GM19328 (cell line): ENCODE data around the gene DAB1.

Experiments
- ATAC-seq: cut with Tn5 transposase; IDR thresholded peaks from one replicate; pipeline ENCODE4 v1.9.1; 2021; ENCODE audit warnings: mild to moderate bottlenecking, moderate library complexity; ENCODE audit not compliant: unreplicated experiment

Gene DAB1

GRCh38 chr1:57423656-57424211, at the start of gene DAB1:
Gene DAB1 (minus strand): TSS chr1:57424060. CDS start chr1:57291030, 133,030 bp downstream.
- no peak for ATAC-seq

DNA sequence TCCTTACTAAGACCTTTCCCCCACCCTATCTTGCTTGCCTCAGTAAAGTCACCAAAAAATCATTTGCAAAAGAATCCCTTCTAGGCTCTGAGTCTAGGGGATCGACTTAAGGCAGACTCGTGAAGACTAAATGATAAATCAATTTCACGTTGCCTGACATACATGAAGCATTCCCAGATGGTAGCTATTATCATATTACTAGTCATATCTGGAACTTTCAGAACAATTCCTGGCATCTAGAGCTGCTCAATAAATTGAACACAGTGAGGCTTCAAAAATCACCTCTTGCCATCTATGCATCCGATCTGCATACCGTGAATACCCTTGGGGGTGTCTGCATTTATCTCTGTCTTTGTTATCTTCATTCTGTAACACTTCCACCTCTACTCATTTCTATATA, 49.6 kb upstream of the DAB1 start:
- ATAC-seq = no peak

DNA sequence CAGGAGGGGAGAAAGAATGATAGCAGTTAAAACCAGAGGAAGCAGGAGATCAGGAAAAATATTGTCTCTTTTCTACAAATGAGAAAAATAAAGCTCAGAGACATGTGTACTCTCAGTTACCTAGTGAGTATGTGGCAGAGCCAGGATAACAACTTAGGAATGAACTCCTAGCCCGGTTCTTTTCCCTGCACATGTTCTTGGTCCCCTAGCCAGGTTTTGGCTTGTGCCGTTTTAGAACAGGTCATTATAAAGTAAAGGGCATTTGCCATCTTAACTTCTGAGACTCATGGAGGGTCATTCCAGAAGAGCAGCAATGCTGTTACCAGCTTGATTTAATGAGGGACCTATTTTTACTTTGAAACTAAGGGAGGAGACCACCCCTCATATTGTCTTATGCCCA, 48.1 kb upstream of the DAB1 start:
- ATAC-seq = no peak

DNA sequence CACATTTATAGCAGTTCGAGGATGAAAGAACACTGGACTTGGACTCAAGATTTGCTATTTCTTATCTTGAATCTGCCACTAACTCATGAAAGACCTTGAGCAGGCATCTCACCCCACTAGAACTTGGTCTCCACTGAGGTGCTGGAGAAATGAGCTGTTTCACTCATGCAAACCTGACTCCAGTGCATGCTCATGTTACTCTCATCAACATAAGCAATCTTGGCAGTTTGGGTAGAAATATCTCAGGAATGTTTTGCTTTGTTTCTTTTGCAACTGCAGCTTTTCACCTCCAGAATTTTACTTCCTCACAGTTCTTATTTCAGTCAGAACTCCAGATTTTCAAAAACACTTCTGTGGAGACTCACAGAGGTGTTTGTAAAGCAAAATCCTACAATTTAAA, 46.2 kb upstream of the DAB1 start:
- ATAC-seq = no peak

DNA sequence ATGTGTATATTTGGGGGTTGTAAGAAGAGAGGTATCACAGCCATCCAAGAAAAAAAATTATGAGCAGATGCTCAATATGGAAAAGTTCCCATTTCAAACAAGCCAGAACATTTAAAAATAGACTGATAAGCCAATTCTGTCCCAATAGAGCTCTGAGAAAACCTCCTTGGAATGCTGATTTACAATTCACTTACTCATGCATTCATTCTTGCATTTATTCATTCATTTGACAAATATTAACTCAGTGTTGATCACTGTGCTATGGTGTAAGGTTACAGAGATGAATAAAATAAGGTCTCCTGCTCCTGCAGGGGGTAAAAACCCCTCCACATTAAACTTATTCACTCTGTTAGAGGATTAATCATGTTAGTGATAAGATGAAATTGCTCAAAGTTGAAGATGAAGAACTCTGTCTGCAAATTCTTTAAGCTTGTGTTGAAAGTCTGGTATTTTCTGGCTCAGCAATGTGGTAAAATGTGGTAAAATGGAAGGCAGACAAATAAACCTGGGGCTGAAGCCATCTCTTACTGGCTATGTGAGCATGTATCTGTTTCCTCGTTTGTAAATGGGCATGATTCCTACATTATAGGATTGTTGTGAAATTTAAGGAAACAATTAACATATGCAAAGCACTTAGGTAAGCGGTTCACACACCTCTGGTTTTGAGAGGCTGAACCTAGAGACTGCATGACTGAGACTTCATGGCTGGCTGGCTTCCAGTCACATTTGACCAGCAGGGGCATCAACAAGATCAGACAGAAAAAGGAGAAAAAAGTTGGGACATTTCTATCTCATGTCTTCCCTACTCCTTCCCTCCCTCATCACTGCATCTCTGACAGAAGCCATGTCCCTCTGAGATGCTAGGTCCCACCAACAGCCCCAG, 45.0 kb upstream of the DAB1 start:
- no peak for ATAC-seq

DNA sequence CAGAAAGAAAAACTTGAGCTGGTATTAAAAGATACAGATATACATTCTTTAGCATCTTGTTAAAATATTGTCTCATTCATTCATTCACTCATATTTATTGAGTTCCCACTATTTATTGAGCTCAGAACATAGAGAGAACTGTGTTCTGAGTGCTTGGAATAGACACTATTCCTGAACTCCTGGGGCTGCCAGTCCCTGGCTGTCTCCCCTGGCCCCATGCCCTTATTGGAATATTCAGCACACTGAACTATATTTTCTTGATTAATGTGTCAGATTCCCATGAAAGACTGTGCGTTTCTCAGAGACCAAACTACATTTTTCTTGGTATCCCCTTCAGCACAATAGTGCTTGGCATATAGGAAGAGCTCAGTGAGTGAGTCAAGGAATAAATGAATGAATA, 44.0 kb upstream of the DAB1 start:
- no peak for ATAC-seq

- no peak for ATAC-seq
Observed at GRCh38 chr1:57464756-57465155, 40.9 kb upstream of the DAB1 start.

GRCh38 chr1:57463343-57463742, 39.5 kb upstream of the DAB1 start:
- no peak for ATAC-seq

GRCh38 chr1:57461405-57461804, 37.5 kb upstream of the DAB1 start:
- no peak for ATAC-seq

DNA sequence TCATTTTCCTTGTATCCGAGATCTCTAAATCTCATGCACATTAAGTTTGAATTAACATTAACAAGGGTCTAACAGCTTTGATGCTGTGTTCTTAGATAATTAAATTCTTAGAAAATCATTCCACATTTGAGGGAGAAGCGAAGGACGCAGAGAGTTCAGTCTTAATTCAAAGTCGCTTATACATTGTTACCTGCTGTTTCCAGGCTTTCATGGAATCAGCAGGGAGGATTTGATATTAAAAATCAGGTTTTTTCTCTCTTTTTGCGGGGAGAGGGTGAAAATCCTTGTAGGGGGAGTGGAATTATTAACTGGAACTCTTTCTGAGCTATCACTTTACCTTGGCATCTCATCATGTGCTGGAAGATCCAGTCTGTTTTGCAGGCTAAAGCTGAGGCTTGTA, 27.7 kb upstream of the DAB1 start:
- no peak for ATAC-seq

DNA sequence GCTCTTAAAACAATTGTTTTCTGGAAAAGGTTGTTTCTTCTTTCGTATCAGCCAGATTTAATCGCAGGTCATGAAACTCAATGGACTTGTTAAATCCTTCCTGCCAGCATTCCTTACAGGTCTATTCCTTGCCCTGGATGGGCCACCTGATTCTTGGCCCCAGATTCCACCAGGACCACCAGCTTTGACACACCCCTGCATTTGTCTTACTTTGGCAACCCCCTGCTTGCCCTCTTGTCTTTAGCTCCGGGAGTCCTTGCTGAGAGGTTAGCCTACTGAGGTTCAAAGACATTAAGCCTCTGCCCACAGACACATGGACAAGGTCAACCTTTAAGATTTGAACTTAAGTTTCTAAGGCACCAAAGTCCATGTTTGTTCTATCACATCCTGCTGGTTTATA, 27.1 kb upstream of the DAB1 start:
- no peak for ATAC-seq

DNA sequence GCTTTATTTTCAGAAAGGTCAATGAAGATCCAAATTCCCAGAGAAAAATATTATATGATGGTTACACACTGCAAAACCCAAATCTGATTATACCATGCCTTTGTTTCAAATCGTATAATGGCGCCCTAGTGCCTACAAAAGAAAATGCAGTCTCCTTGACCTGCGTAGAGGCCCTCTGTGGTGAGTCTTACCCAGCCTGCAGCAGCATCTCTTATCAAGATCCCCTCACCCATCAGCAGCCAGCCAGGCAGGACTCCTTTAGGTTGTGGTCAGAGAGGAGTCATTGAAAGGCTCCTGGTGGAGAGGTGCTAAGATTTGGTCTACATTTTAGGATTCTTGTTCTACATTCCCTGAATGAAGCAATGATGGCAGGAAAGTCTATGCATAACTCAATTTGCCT, 23.7 kb upstream of the DAB1 start:
- no peak for ATAC-seq

- ATAC-seq = no peak
Observed at GRCh38 chr1:57443004-57443403, 19.1 kb upstream of the DAB1 start.

DNA sequence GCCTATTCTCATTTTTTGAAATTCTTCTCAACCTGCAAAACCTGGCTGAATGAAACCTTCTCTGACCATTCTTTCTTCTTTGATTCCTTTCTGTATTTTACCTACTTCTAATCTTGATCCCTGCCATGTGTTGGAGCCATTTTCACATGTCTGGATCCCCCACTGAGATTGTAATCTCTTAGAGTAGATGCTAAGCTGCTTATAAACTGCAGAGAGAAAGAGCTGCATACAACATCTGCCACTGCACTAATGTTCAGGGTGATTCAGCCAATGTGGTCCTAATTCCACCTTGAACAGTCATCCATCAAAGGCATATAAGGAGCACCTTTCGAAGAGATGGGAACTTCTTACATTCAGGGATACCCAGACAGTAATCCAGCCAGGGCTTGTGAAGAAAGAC, 16.2 kb upstream of the DAB1 start:
- ATAC-seq = no peak

- ATAC-seq = no peak
Observed at GRCh38 chr1:57431400-57431799, 7.5 kb upstream of the DAB1 start.

DNA sequence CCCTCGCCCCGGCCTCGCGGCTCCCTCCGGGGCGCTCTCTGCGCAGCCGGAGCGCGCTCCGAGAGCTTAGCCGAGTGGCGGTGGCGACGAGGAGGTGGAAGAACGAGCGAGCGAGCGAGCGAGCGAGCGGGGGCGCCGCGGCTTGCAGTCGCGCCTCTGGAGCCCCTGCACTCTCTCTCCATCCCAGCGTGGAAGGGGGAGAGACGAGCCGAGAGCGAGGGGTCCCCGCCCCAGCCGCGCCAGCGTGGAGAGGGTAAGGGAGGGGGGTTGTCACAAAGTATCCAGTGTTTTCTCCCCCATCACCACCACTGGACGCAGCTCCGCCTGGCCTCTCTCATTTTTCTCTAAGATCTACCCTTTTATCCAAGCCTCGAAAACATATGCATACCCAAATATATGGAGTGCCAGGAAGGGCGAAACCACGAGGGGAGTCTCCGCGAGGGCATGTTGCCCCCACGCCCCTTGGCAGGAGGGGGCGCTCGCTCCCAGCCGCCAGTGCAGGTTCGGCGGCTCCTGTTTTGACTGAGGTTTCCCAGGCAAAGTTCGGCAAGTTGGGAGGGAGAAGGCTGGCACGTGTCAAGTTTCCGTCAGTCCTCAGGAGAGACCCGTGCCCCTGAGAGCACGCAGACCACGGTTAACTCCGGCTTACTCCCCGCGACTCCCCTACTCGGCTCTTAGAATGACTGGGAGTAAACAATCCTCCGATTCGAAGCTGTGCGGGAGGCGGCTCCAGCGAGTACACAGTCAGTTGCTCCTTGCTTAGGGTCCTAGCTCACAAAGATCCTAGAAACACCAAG, 569 bp upstream of the DAB1 start:
- no peak for ATAC-seq

GRCh38 chr1:57423135-57423655, 665 bp downstream of the DAB1 start:
- no peak for ATAC-seq

DNA sequence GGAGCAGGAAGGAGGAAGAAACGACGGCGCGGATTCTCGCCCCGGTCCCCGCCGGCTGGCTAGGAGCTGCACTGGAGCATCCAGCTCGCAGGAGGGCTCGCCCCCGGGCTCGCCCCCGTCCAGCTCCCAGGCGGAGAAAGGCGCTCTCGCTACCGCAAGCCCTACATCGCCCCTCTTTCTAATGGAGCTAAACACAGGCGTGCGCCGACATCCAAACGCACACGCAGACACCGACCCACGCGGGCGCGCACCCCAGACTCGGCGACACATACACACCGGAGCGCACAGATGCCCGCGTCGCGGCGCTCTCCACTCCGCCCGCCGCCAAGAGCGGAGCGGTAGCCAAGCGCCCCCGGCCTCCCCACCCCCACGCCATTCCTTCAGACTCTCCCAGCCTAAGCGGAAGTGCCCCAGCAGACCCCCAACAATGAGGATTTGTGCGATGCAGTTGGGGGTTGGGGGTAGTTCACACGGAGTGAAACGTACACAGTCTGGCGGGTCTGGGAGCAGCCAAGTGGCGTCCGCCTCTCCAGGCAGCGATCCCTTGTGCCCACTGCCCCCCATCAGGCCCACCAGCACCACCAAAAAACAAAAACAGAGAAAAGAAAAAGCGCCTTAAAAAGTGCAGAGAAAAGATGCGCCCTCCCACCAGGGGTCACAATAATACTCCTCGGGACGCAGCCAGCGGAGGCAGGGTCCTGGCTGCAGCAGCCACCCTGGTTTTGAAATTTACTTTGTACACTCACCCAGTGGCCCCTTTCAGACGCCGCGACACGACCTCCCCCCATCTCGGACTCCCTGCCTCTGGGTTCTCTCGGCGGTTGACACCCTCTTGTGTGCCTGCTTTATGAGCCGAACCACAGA, 1.4 kb downstream of the DAB1 start:
- ATAC-seq = no peak

GRCh38 chr1:57421806-57422205, 2.1 kb downstream of the DAB1 start:
- no peak for ATAC-seq

- no peak for ATAC-seq
Observed at GRCh38 chr1:57420981-57421785, 2.7 kb downstream of the DAB1 start.
